Pancreas (tissue), 10 donors: ENCODE results near the gene OSGEP. TPM values are rescaled to one million over a fixed set of nuclear protein-coding genes. Genes with fewer than 3 reads are reported as not detected.

ENCODE experiments used
- ATAC-seq, 4 donors: fragments of 200-7000 bp; cut with Tn5 transposase; one replicate each; pipeline versions ENCODE4 v1.8.0 to v1.9.1; 2020; ENCODE audit warnings: mild to moderate bottlenecking in 4 of 4, moderate library complexity in 4 of 4
- DNase-seq, 6 donors: peaks; one replicate each; pipeline ENCODE4 v3.0.0-alpha.2; 2020
- FAIRE-seq: peaks from 2 replicates; lab custom pipeline; 2012; peaks lifted over from hg19 to GRCh38; lab: Jason Lieb, UNC
- H3K27ac ChIP-seq, 4 donors: fragments of 200-600 bp; sonication (generic); 1 replicate in 3 of 4; 2 replicates in 1 of 4; pipeline versions ENCODE4 v1.5.0 to v1.8.0; 2020
- H3K27me3 ChIP-seq, 4 donors: fragments of 200-600 bp; one replicate each; pipeline ENCODE4 v1.8.0; 2021
- H3K36me3 ChIP-seq, 3 donors: fragments of 200-600 bp; sonication (generic) in 1 of 3; one replicate each; pipeline versions ENCODE4 v1.5.0 to v1.8.0; 2020 to 2021
- H3K4me1 ChIP-seq, 3 donors: fragments of 200-600 bp; one replicate each; pipeline ENCODE4 v1.8.0; 2021
- H3K4me3 ChIP-seq, 4 donors: fragments of 200-600 bp; sonication (generic) in 2 of 4; one replicate each; pipeline versions ENCODE4 v1.5.0 to v1.8.0; 2020 to 2021
- H3K9me3 ChIP-seq, 4 donors: fragments of 200-600 bp; one replicate each; pipeline ENCODE4 v1.8.0; 2021
- CTCF ChIP-seq, 4 donors: fragments of 200-600 bp; sonication (generic) in 3 of 4; IDR thresholded peaks; one replicate each; pipeline versions ENCODE4 v1.5.0 to v1.8.0; 2021; ENCODE audit warnings: antibody characterized with exemption in 4 of 4
- WGBS, 2 donors: extraction: QIAGEN DNeasy Blood & Tissue Kit; methylation state at CpG; one replicate each; pipeline ENCODE4 v1.1.7; 2013; 5-methylcytosine and 5-hydroxymethylcytosine counted together
- intact Hi-C, 3 donors: fragments of 100-400 bp; cut with DNase I; formaldehyde crosslinking; loops; one replicate each; pipeline versions ENCODE4 v1.11.1 to v1.14.2; 2022
- polyA plus RNA-seq, 2 donors: library from polyadenylated mRNA; stranded (reverse); fragments of 200-250 nt; gene quantifications; one replicate each; pipeline ENCODE4 v1.2.3, GENCODE V29; 2013
- total RNA-seq, 6 donors: library from RNA; stranded (reverse); fragmentation: NEBNext Ultra II Directional in 4 of 6; extraction: Animal tissue kit (Norgen Biotek cat#: 25700) in 4 of 6; gene quantifications; one replicate each; pipeline versions ENCODE4 v1.2.1 to v1.2.4, GENCODE V29; 2021 to 2023
- donor health status: healthy with polysubstance abuse.
- donor health status: DM: no; HTN: no; CAD: no; lungs with moderate emphysema.
- donor health status: DM: no; HTN: no; CAD: no.
- donor health status: control.
- donor health status: control.
- donor health status: Bipolar disorder and iron deficiency.
- donor health status: DM: yes; HTN: yes; CAD: no.
- donor health status: DM: no; HTN: no; CAD: no.
- donor health status: DM: no; HTN: no; CAD: no.
- donor health status: DM: yes; HTN: yes; CAD: no.

The OSGEP gene
- total and polyA plus RNA-seq, 8 donors: 11.4 to 69.8 (median 14.7) TPM

GRCh38 chr14:20469890-20470602 is 15.4 kb upstream of the OSGEP start:
- H3K4me1 ChIP-seq: peaks cover 0 to 4% (median 0%) of the 10 kb centered on the region in 3 donors
- H3K4me3 ChIP-seq: peak overlapping the region; percentile 46 to 88 (median 58)
- H3K27me3 ChIP-seq: no peaks in the 10 kb centered on the region
- no peak for TF ChIP-seq CTCF (IDR thresholded peaks at IDR 0.05)
- FAIRE-seq (no peak), ATAC-seq (peak; percentile 56 to 79 (median 59)), DNase-seq (peak in 2 of 6 donors; percentile 38)
- no peaks in the 10 kb centered on the region for H3K9me3 ChIP-seq
- H3K27ac ChIP-seq: peak overlapping the region; percentile 76 to 92 (median 87)
- no peaks in the 10 kb centered on the region for H3K36me3 ChIP-seq
- intact Hi-C loops: no loop called here
- 0 to 1% methylated on average over 12 of the region's 12 CpGs for WGBS, 2 donors

- no peak for TF ChIP-seq CTCF (IDR thresholded peaks at IDR 0.05)
- WGBS, 2 donors: 0 to 1% methylated on average over 40 of the region's 40 CpGs
- peaks cover 0 to 4% (median 0%) of the 10 kb centered on the region in 3 donors for H3K4me1 ChIP-seq
- peak within 1 kb of the TSS; percentile 46 to 88 (median 58) for H3K4me3 ChIP-seq
- peak within 1 kb of the TSS; percentile 76 to 92 (median 87) for H3K27ac ChIP-seq
- FAIRE-seq (no peak), ATAC-seq (peak; percentile 93 to 98 (median 96)), DNase-seq (peak; percentile 87 to 96 (median 90))
- no peaks in the 10 kb centered on the region for H3K9me3 ChIP-seq
- no peaks in the 10 kb centered on the region for H3K27me3 ChIP-seq
- no peaks in the 10 kb centered on the region for H3K36me3 ChIP-seq
- intact Hi-C loops: no loop called here
These were observed 14.8 kb upstream of the OSGEP start, which contains the start of gene PNP for GRCh38 chr14:20469242-20469889. Gene PNP (plus strand): TSS chr14:20469406. CDS start chr14:20469525, 119 bp downstream.

- Histone ChIP-seq H3K9me3 (no peaks in the 10 kb centered on the region), H3K4me1 (peaks cover 0 to 4% (median 0%) of the 10 kb centered on the region in 3 donors), H3K36me3 (no peaks in the 10 kb centered on the region), H3K27ac (peak overlapping the region; percentile 76 to 92 (median 87)), H3K27me3 (no peaks in the 10 kb centered on the region), H3K4me3 (peak overlapping the region; percentile 46 to 88 (median 58))
- peak in 1 of 4 donors; percentile 6 for ATAC-seq
- intact Hi-C loops: no loop called here
- TF ChIP-seq CTCF (IDR thresholded peaks at IDR 0.05): no peak
- 21 to 24% methylated on average over 16 of the region's 16 CpGs for WGBS, 2 donors
- no peak for FAIRE-seq
- peak in 2 of 6 donors; percentile 33 to 38 for DNase-seq
These were observed 14.2 kb upstream of the OSGEP start for GRCh38 chr14:20468764-20469241.

- no peak for TF ChIP-seq CTCF (IDR thresholded peaks at IDR 0.05)
- H3K27ac ChIP-seq: peak within 1 kb of the TSS; percentile 81 to 91 (median 91)
- FAIRE-seq (peak; percentile 98), DNase-seq (peak; percentile 97 to 99 (median 98)), ATAC-seq (peak; percentile 93 to 97 (median 94))
- peaks cover 3 to 28% (median 23%) of the 10 kb centered on the region in 3 donors for H3K36me3 ChIP-seq
- H3K4me3 ChIP-seq: peak within 1 kb of the TSS; percentile 77 to 96 (median 88)
- no peaks in the 10 kb centered on the region for H3K27me3 ChIP-seq
- H3K4me1 ChIP-seq: peaks cover 10 to 21% (median 16%) of the 10 kb centered on the region in 3 donors
- intact Hi-C loops: no loop called here
- 0% methylated on average over 51 to 67 of the region's 67 CpGs for WGBS, 2 donors
- H3K9me3 ChIP-seq: no peaks in the 10 kb centered on the region
These were observed 6.9 kb upstream of the OSGEP start, which contains the start of gene PIP4P1 for GRCh38 chr14:20461225-20462141. Gene PIP4P1 (minus strand): TSS chr14:20461434. CDS start chr14:20461325, 109 bp downstream.
